NK-92 treated with Interleukin-12 subunit alpha and Interleukin-12 subunit beta, amount 100 ng/mL, for 24 hours (cell line): ENCODE measurements around the gene PRDX5.
A peak's percentile ranks its signal among the peaks of the same experiment; 100 is the strongest.
"Not testable (repeated sequence)": the region's sequence is repeated elsewhere in the genome, so short reads cannot be mapped to it uniquely, and the experiment has no call there.

Experiments used
- DNase-seq: peaks from one replicate; lab custom pipeline; 2025; lab: John Stamatoyannopoulos, UW

Gene PRDX5

DNA sequence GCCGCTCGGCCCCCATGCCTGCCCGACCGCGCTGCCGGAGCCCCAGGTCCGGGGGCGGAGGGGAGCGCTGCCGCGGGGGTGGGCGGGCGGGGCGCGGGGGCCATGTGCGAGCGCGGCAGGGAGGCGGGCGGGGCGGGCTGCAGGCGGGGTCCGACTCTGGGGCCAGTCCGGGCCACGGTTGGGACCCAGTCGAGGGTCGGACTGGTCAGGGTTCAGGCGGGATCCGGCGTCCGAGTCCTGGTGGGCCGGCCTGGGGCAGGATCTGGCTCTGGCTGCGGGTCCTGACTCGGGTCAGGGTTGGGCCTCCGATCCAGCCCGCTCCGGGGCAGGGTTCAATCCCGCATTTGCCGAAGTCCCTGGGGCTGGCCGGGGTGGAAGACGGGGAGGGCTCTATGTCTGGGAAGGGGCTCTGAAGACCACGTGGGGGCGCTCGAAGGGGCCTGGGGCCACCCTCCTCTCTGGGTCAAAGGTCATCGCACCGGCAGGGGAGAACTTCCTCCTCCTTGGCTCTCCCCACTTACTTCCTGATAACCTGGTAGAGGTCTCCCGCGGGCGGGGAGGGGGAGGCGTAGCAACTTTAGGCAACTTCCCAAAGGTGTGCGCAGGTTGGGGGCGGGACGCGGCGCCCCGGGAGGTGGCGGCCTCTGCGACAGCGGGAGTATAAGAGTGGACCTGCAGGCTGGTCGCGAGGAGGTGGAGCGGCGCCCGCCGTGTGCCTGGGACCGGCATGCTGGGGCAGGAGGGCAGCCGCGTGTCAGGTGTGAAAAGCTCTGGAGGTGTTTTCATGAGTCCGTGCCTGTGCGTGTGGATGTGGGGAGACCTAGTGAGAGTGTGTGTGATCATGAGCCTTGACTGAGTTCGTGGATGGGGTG, 12.0 kb upstream of the PRDX5 start:
- peak; percentile 78 for DNase-seq

DNA sequence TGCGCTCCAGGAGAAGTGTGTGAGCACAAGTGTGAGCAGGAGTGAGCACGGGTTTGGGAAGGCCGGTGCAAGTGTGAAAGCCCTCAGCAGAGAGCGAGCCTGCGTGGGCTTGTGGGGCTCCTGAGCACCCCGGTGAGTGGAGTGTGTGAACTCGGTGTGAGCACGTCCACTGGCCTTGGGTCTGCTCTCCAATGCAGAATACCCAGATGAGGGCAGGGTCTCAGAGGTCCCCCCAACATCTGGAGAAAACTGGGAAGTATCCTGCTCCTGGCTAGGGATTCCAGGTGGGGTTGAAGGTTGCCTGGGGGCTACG, 11.4 kb upstream of the PRDX5 start:
- DNase-seq: no peak

DNA sequence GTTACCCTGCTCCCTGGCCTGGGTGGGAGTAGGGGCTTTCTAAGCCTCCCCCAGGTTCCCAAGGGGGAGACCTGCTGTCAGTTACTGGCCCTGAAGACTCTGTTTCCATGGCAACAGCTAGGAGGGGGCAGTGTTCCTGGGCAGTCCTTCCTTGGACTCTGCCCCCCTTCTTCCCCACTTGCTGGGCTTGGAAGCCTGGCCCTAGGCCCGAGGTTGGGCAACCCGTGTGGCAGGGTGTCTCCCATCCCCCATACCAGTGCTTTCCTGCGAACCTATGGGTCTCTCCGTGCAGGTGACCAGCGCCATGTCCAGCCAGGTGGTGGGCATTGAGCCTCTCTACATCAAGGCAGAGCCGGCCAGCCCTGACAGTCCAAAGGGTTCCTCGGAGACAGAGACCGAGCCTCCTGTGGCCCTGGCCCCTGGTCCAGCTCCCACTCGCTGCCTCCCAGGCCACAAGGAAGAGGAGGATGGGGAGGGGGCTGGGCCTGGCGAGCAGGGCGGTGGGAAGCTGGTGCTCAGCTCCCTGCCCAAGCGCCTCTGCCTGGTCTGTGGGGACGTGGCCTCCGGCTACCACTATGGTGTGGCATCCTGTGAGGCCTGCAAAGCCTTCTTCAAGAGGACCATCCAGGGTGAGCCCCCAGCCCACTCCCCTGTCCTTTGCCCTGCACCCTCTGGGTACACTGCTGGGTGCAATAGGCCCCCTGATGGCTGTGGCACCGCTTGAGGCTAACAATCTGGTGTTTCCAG, 10.9 kb upstream of the PRDX5 start:
- no peak for DNase-seq

DNA sequence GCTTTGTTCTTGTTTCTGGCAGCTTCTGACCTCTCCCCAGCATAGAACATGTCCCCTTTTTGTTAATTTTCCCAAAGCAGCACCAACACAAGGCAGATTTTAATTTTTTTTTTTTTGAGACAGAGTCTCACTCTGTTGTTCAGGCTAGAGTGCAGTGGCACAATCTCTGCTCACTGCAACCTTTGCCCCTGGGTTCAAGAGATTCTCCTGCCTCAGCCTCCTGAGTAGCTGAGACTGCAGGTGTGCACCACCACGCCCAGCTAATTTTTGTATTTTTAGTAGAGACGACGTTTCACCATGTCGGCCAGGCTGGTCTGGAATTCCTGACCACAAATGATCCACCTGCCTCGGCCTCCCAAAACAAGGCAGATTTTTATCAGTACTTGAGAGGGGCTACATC, 10.1 kb upstream of the PRDX5 start:
- DNase-seq: not testable (repeated sequence)

DNA sequence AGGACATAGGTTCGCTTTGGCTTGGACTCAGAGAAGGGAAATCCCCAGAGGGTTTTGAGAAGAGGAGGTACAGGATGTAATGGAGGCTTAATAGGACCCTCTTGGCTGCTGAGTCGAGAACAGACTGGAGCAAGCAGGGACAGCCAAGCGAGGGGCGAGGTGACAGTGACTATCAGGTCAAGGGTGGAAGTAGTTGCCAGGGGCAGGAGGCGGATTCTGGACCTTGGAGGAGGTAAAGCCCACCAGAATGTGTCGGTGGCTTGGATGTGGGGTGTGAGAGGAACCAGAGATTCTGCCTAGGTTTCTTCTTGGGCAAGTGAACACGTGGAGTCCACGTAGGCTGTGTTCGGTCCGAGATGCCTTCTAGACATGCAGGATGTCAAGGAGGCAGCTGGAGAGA, 5.0 kb upstream of the PRDX5 start:
- DNase-seq: no peak

DNA sequence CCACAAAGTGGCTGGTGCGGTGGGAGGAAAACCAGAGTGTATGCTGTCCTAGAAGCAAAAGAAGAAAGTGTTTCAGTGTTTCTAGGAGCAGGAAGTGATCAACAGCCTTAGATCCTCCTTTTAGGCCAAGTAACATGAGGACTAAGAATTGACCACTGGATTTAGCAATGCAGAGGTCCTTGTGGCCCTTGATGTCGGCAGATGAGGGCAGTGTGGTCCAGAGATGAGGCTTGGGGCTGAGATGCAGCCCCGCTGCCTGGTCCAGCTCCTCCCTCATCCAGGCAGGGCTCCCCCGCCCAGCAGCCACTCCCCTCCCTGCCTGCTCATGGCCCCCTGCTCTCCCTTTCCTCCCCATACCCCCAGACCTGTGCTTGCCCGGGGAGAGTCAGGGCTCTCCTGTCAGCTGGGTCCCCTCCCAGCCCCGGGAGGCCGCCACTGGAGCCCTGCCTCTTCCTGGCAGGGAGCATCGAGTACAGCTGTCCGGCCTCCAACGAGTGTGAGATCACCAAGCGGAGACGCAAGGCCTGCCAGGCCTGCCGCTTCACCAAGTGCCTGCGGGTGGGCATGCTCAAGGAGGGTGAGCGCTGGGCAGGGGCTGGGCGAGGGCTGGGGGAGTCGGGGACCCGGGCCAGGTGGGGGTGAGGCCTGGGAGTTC, 4.3 kb upstream of the PRDX5 start:
- no peak for DNase-seq

DNA sequence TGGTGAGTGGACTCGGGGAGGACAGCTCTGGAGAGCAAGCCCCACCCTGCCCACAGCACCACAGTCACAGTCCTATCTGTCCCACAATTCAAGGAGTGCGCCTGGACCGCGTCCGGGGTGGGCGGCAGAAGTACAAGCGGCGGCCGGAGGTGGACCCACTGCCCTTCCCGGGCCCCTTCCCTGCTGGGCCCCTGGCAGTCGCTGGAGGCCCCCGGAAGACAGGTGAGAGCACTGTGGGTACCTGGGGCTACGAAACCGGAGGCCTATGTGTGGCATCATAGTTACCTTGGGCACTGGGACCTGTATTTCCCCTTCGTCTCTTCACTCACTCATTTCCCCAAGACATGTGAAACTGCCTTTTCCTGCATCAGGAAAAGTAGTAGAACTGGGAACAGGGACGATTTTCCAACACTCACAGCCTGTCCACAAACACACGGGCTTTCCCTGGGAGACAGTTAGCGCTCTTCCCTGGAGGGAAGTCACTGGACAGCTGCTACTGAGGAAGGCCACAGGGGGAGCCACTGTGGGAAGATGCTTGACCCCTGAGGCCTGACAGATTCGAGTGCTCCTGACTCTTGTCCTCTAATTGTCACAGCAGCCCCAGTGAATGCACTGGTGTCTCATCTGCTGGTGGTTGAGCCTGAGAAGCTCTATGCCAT, 3.6 kb upstream of the PRDX5 start:
- DNase-seq: no peak

DNA sequence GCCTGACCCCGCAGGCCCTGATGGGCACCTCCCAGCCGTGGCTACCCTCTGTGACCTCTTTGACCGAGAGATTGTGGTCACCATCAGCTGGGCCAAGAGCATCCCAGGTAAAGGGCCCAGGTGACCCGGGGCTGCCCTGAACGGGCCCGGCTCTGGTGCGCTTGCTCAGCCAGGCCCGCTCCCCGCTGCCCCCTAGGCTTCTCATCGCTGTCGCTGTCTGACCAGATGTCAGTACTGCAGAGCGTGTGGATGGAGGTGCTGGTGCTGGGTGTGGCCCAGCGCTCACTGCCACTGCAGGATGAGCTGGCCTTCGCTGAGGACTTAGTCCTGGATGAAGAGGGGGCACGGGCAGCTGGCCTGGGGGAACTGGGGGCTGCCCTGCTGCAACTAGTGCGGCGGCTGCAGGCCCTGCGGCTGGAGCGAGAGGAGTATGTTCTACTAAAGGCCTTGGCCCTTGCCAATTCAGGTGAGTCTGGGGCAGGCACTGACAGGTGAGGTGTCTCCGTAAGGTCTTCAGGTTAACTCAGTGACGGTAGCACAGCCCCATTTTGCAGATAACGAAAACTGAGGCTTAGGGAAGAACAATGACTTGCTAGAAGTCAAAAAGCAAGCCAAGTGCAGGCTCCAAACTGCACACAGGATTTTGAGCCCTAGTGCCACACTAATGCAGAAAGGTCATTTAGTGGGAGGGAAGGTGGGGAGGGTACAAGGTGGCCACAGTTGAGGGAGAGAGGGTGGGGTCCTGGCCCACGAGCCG, 2.9 kb upstream of the PRDX5 start:
- DNase-seq: no peak

DNA sequence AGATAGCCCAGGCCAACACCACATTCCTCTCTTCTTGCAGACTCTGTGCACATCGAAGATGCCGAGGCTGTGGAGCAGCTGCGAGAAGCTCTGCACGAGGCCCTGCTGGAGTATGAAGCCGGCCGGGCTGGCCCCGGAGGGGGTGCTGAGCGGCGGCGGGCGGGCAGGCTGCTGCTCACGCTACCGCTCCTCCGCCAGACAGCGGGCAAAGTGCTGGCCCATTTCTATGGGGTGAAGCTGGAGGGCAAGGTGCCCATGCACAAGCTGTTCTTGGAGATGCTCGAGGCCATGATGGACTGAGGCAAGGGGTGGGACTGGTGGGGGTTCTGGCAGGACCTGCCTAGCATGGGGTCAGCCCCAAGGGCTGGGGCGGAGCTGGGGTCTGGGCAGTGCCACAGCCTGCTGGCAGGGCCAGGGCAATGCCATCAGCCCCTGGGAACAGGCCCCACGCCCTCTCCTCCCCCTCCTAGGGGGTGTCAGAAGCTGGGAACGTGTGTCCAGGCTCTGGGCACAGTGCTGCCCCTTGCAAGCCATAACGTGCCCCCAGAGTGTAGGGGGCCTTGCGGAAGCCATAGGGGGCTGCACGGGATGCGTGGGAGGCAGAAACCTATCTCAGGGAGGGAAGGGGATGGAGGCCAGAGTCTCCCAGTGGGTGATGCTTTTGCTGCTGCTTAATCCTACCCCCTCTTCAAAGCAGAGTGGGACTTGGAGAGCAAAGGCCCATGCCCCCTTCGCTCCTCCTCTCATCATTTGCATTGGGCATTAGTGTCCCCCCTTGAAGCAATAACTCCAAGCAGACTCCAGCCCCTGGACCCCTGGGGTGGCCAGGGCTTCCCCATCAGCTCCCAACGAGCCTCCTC, 2.0 kb upstream of the PRDX5 start:
- not testable (repeated sequence) for DNase-seq

DNA sequence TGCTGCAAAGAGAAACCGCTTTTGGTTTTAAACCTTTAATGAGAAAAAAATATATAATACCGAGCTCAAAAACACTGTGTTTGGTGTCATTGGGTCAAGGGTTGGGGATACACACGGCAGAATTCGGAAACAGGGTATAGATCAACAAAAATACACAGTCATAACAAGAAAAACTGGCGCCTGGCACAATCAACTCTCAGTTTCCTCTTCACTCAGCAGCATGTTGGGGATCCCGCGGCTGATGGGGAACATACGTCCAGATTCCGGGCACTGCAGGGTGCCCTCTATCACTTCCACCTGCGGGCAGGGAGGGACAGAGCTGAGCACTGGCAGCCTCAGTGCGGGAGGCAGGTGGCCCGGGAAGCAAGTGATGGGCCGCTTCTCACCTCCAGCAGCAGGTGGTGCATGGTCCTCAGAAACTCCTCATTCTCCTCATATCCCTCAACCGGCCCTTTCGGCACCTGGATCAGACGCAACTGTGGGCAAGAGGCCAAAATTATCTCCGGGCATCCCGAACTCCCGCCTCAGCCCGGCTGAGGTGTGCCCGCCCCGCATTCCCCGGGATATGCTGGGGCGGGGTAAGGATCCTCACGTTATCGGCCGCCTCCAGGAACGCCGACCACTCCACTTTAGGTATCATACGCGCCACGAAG, 1.1 kb upstream of the PRDX5 start:
- DNase-seq: peak; percentile 46

DNA sequence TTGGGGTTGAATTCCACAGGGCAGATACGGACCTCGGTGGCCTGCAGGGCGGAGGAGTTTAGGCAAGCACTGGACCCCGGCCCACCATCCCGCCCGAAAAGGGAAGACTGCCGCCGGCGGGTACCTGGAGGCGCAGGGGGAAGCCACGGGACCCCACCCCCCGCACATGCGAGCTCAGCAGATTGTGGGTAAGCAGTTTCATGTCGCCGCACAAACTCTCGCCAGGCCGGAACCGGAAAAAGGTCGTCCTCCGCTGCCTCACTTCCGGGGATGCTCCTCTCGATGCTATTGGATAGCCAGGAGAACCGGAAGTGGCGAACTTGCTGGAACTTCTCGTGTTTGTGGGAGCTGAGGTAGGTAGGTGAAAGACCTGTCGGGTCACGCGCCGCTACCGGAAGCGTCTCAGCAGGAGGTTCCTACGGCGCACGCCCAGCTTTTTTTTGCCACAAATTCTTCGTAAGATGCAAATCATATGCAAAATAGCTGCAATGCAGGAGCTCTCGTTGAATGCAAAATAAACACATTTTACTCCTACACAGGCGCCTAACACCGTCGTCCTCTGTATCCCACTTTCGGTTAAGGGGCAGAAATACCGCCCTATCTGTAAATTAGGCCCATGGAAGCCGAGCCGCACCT, 478 bp upstream of the PRDX5 start, which contains the start of gene TRMT112:
TSS of gene TRMT112 (minus strand) at position 235 of the 636 bp plus-strand sequence. CDS start at position 202, 33 bp downstream.
- DNase-seq: peak; percentile 97

DNA sequence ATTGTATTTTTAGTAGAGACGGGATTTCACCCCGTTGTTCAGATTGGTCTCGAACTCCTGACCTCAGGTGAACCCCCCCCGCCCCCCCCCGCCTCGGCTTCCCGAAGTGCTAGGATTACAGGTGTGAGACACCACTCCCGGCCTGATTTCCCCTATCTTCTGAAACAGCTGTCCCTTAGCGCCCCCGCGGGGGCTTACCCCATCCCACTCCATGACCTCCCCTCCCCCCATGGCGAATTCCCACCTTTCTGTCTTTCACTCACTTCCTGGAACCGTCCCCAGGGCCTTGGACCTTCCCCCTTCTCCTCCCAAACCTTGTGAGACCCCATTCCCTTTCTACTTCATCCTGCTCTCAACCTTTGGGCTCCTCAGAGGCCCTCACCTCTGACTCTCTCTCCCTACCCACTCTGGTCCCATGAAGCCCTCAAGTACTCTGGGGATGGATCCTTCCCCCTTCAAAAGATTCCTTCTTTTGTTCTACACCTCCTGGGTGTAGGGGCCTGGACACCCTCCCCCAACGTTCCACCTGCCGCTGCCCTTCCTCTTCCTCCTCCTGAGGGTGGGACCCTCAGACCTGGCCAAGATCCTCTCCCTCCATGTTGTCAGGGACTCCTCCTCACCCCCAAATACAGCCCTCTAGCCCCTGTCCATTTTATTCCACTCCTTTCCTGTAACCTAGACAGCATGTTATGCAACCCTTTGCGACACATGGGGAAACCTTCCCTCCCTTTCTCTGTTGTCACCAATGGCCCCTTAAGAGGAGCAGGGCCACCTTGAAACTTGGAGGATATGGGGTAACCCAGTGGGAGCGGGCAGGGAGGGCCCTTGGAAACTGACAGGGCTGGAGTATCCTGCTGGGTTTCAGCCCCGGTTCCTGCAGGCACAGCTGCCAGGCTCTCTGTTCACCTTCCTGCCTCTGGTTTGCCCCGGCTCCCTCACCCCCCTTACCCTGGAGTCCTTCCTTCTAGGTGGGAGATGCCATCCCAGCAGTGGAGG, 1.1 kb downstream of the PRDX5 start:
- no peak for DNase-seq

DNA sequence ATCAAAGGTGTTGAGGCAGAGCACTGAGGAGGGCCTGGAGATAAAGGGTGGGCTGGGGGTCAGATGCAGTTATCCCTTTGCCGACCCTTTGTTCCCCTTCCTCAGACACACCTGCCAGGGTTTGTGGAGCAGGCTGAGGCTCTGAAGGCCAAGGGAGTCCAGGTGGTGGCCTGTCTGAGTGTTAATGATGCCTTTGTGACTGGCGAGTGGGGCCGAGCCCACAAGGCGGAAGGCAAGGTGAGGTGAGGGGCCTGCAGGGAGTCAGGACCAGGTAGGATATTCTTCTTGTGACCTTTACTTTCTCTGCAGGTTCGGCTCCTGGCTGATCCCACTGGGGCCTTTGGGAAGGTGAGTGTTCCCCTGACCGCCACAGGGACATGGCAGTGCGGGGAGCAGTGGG, 2.6 kb downstream of the PRDX5 start:
- DNase-seq: no peak

DNA sequence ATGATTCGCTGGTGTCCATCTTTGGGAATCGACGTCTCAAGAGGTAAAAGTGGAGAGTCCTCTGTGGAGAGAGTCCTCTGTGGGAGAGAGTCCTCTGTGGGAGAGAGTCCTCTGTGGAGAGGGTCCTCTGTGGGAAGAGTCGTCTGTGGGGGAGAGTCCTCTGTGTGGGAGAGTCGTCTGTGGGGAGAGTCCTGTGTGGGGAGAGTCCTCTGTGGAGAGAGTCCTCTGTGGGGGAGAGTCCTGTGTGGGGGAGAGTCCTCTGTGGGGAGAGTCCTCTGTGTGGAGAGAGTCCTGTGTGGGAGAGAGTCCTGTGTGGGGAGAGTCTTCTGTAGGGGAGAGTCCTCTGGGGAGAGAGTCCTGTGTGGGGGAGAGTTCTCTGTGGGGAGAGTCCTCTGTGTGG, 3.1 kb downstream of the PRDX5 start:
- DNase-seq: no peak

DNA sequence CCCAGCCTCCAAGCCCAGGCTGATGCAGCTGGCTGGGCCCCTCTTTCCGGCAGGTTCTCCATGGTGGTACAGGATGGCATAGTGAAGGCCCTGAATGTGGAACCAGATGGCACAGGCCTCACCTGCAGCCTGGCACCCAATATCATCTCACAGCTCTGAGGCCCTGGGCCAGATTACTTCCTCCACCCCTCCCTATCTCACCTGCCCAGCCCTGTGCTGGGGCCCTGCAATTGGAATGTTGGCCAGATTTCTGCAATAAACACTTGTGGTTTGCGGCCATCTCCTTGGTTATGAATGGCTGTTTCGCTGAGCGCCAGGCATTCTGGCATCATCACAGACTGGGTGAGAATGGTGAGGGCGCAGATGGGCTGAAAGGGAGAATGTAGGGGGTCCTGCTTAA, 3.6 kb downstream of the PRDX5 start:
- DNase-seq: no peak

DNA sequence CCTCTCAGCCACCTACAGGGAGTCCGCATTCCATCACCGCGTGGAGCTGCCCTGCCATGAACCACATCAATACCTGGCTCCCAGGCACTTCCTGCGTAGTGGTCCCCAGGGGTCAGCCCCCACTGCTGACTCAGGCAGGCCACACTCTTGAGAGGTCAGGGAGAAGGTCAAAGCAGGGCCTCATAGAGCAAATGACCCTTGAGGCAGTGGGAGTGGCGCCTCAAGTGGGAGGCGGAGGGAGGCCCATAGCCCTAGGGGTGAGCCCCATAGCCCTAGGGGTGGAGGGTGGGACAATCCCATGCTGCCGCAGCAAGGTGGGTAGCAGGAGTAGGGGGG, 5.0 kb downstream of the PRDX5 start:
- DNase-seq: no peak

DNA sequence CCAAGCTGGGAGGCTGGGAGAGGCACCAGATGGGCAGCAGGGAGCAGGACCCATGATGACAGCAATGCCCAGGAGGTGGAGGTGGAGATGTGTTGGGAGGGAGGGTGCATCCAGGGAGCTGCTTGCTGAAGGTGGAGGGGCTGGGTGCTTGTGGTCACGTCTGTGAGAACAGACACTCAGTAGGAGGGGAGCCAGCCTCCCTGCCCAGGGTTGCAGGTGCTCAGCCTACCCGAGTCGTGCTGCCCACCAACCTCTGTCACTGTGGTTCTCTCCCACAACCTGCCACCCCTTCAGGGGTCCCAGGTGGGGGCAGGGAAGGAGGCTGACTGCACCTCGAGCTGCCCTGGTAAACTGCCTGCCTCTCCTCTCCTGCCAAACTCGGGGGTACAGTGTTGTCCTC, 5.5 kb downstream of the PRDX5 start:
- no peak for DNase-seq

DNA sequence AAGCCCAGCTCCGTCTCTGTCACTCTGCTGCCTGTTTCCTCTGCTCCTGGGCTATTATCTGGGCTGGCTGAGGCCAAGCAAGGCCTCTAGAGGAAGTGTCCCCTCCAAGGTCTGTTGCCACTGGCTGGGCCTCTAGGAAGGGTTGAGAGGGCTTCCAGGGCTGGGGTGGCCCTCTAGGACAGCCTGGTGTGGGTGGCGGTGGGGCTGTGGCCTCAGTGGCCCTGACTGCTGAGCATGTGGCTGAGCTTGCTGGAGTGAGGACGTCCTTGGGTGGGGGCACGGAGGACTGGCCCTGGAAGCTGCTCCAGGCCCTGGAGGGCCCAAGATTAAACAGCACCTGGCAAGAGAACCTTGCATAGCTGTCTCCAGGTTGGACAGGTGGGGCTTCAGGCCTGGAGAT, 6.1 kb downstream of the PRDX5 start:
- DNase-seq: not testable (repeated sequence)
